C4-2B (cell line): ENCODE measurements around the gene IFNLR1.

ENCODE experiments used
- ZFX ChIP-seq: fragments of 450-650 bp; IDR thresholded peaks from 2 replicates; pipeline ENCODE4 v1.6.1; 2017
- TF ChIP-seq, protein P1 (sequence below): fragments of 450-650 bp; conservative IDR thresholded peaks from 2 replicates; pipeline ENCODE4 v1.5.1; 2017; ENCODE audit warnings: mild to moderate bottlenecking

DNA sequence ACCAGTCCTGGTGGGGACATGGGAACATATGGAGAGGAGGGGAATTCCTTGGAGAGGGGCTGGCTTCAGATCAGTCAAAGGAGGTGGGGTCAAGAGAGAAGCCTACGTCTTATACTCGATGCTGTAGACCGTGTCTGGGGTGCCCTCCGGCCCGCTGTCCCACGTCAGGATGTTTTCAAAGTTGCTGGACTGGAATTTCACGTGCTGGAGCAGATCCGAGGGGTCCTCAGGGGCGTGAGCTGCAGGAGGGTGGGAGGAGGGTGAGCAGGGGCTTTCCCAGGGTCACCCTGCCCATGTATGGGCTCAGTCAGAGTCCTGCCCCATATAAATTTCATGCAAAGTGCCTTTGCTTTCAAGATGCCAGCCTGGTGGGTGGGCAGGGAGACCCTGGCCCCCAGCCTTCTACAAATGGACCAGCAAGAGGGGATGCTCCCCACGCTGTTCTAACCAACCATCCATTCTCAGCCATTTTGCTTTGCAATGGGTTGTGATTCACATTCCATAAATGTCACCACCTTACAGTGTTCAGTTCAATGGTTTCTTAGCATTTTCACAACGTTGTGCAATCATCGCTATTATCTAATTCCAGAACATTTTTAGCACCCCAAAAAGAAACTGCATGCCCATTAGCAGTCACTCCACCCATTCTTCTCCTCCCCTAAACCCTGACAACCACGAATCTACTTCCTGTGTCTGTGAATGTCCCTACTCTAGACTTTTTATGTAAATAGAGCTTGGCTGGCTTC lies 48.4 kb downstream of the IFNLR1 start:
- TF ChIP-seq, protein P1, sequence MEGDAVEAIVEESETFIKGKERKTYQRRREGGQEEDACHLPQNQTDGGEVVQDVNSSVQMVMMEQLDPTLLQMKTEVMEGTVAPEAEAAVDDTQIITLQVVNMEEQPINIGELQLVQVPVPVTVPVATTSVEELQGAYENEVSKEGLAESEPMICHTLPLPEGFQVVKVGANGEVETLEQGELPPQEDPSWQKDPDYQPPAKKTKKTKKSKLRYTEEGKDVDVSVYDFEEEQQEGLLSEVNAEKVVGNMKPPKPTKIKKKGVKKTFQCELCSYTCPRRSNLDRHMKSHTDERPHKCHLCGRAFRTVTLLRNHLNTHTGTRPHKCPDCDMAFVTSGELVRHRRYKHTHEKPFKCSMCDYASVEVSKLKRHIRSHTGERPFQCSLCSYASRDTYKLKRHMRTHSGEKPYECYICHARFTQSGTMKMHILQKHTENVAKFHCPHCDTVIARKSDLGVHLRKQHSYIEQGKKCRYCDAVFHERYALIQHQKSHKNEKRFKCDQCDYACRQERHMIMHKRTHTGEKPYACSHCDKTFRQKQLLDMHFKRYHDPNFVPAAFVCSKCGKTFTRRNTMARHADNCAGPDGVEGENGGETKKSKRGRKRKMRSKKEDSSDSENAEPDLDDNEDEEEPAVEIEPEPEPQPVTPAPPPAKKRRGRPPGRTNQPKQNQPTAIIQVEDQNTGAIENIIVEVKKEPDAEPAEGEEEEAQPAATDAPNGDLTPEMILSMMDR, result no peak
- no peak for TF ChIP-seq ZFX
